Suprapubic skin (tissue), 3 donors: ENCODE data around the gene HELT.

Source experiments
- CTCF ChIP-seq, 2 donors: fragments of 200-600 bp in 1 of 2; fragments of 450-650 bp in 1 of 2; sonication (generic) in 1 of 2; IDR thresholded peaks; one replicate each; pipeline ENCODE4 v1.5.1; 2016 to 2019; ENCODE audit warnings: antibody characterized with exemption in 2 of 2, mild to moderate bottlenecking in 1 of 2, moderate library complexity in 1 of 2
- EP300 ChIP-seq: sonication (generic); formaldehyde crosslinking; IDR thresholded peaks from one replicate; pipeline ENCODE4 v1.6.1; 2017; ENCODE audit warnings: antibody characterized with exemption
- POLR2A ChIP-seq, 2 donors: fragments of 450-650 bp; IDR thresholded peaks; one replicate each; pipeline ENCODE4 v1.6.1; 2017; ENCODE audit warnings: antibody characterized with exemption in 2 of 2, mild to moderate bottlenecking in 2 of 2, moderate library complexity in 2 of 2

DNA sequence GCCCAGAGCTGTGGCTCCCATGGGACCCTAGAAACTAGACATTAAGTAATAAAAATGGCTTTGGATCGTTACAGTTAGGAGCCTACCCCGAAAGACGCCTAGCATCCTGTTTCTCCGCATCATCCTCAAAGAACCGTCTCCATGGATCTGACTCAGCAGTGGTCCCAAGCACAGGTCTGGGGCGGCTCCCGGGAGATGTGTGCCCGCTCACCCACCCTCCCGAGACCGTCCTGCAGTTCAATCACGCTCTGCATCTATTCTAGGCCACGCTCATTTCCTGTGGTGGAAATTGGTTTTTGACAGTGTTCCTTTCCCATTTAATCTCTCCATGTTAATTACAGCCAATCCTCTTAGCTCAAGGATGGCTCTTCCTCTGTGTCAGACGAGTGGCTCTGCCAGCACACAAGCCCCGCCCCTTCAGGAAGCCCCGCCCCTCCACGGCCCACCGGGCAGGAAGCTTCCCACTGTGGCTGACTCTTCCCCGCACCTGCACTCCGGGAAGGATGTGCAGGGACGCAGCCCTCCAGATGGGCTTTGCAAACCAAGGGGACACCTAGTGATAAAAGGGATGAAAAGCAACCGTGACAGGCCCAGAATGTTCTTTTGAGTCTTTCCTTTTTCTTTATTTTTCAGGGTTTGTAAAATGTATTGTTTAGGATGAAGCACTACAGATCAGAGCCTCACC, 34.5 kb upstream of the HELT start:
- TF ChIP-seq POLR2A (IDR thresholded peaks at IDR 0.05) (no peak), CTCF (IDR thresholded peaks at IDR 0.05) (no peak), EP300 (no peak)
